ENCODE measurements around the gene SERPINB7. TPM values are rescaled to one million over a fixed set of nuclear protein-coding genes. Genes with fewer than 3 reads are reported as not detected.

Gene SERPINB7
- total RNA-seq, 1 experiment from 2014 or later: not detected

- no peak overlapping the region for H3K27ac Mint-ChIP-seq
- no peak overlapping the region for H3K4me3 Mint-ChIP-seq
- H3K36me3 Mint-ChIP-seq: no peaks in the 10 kb centered on the region
- DNase-seq (ENCODE audit: low spot score): peak; percentile 56
- H3K27me3 Mint-ChIP-seq (ENCODE audit: low read depth): no peaks in the 10 kb centered on the region
- TF ChIP-seq ZNF416 (CRISPR knock-in tag; IDR thresholded peaks at IDR 0.05) (no peak), ZSCAN18 (CRISPR knock-in tag; IDR thresholded peaks at IDR 0.05) (no peak), MYBL2 (CRISPR knock-in tag; IDR thresholded peaks at IDR 0.05) (no peak), TCF7 (CRISPR knock-in tag; IDR thresholded peaks at IDR 0.05; ENCODE audit: low read depth) (no peak), NFE2L1 (CRISPR knock-in tag; IDR thresholded peaks at IDR 0.05) (no peak), ZNF532 (CRISPR knock-in tag; IDR thresholded peaks at IDR 0.05; ENCODE audit: borderline replicate concordance) (no peak), ZNF263 (CRISPR knock-in tag; IDR thresholded peaks at IDR 0.05; ENCODE audit: low read depth) (no peak), ZNF396 (CRISPR knock-in tag; IDR thresholded peaks at IDR 0.05; ENCODE audit: borderline replicate concordance) (no peak), ATF1 (CRISPR knock-in tag; IDR thresholded peaks at IDR 0.05) (no peak), CREM (CRISPR knock-in tag; IDR thresholded peaks at IDR 0.05) (no peak), TEAD4 (CRISPR knock-in tag; IDR thresholded peaks at IDR 0.05) (no peak), MXD4 (CRISPR knock-in tag; IDR thresholded peaks at IDR 0.05; ENCODE audit: borderline replicate concordance) (no peak), RELA (CRISPR knock-in tag; IDR thresholded peaks at IDR 0.05; ENCODE audit: borderline replicate concordance) (no peak), ERG (CRISPR knock-in tag; IDR thresholded peaks at IDR 0.05) (no peak), ZNF219 (CRISPR knock-in tag; IDR thresholded peaks at IDR 0.05; ENCODE audit: borderline replicate concordance) (no peak)
- TF ChIP-seq, protein P1, sequence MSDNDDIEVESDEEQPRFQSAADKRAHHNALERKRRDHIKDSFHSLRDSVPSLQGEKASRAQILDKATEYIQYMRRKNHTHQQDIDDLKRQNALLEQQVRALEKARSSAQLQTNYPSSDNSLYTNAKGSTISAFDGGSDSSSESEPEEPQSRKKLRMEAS (CRISPR knock-in tag; IDR thresholded peaks at IDR 0.05): no peak
- ATAC-seq: peak; percentile 93
- peaks cover 2% of the 10 kb centered on the region; the same call in 1 of the 2 replicates for H3K9me3 Mint-ChIP-seq
- ChIA-PET POLR2A (no interaction called here), CTCF (no interaction called here)
- H3K4me1 Mint-ChIP-seq: no peaks in the 10 kb centered on the region
These were observed 74.8 kb downstream of the SERPINB7 start for GRCh38 chr18:63850020-63850419.

- Mint-ChIP-seq H3K27ac (no peak overlapping the region), H3K27me3 (ENCODE audit: low read depth) (no peaks in the 10 kb centered on the region), H3K36me3 (no peaks in the 10 kb centered on the region), H3K4me1 (no peaks in the 10 kb centered on the region), H3K9me3 (peaks cover 4% of the 10 kb centered on the region; the same call in 1 of the 2 replicates), H3K4me3 (no peak overlapping the region)
- DNase-seq (ENCODE audit: low spot score): no peak
- CTCF ChIA-PET: no interaction called here
- TF ChIP-seq MYBL2 (CRISPR knock-in tag; IDR thresholded peaks at IDR 0.05): no peak
- no peak for TF ChIP-seq USF1 (CRISPR knock-in tag; IDR thresholded peaks at IDR 0.05)
- no peak for TF ChIP-seq MXD4 (CRISPR knock-in tag; IDR thresholded peaks at IDR 0.05; ENCODE audit: borderline replicate concordance)
- TF ChIP-seq ZNF232 (CRISPR knock-in tag; IDR thresholded peaks at IDR 0.05): no peak
- ATAC-seq: no peak
- POLR2A ChIA-PET: no interaction called here
These were observed 75.4 kb downstream of the SERPINB7 start for GRCh38 chr18:63850636-63851035.

Other genes with a start within 250 kb of the SERPINB7 start
- not detected in 3 replicates for gene SERPINB12, start 233.0 kb upstream of the SERPINB7 start, total RNA-seq (2021)
- not detected in 3 replicates for gene SERPINB13, start 188.1 kb upstream of the SERPINB7 start, total RNA-seq (2021)
- gene SERPINB4, start 131.2 kb upstream of the SERPINB7 start, total RNA-seq (2021): 0.37 to 1.3 TPM (median 0.53 TPM) in 3 replicates
- 0.11 to 0.22 TPM in 2 of 3 replicates, not detected in the other for gene SERPINB3, start 113.5 kb upstream of the SERPINB7 start, total RNA-seq (2021)
- not detected in 3 replicates for gene SERPINB11, start 72.5 kb upstream of the SERPINB7 start, total RNA-seq (2021)
- not detected in 3 replicates for gene SERPINB2, start 112.3 kb downstream of the SERPINB7 start, total RNA-seq (2021)
- not detected in 3 replicates for gene SERPINB10, start 132.5 kb downstream of the SERPINB7 start, total RNA-seq (2021)
- 3.0 to 8.1 TPM (median 6.1 TPM) in 3 replicates for gene HMSD, start 173.9 kb downstream of the SERPINB7 start, total RNA-seq (2021)
- gene SERPINB8, start 194.7 kb downstream of the SERPINB7 start, total RNA-seq (2021): 0.46 to 0.73 TPM (median 0.57 TPM) in 3 replicates

Data from WTC11 (cell line).